Stomach (tissue), 9 donors: Measurements from ENCODE around the gene GNAO1. TPM values are rescaled to one million over a fixed set of nuclear protein-coding genes. Genes with fewer than 3 reads are reported as not detected.

ENCODE experiments used
- DNase-seq, 2 donors: peaks; one replicate each; pipeline versions ENCODE4 v3.0.0 to v3.0.0-alpha.2; 2013 to 2019
- H3K27ac ChIP-seq, 5 donors: fragments of 200-600 bp in 4 of 5; sonication (generic) in 4 of 5; one replicate each; pipeline ENCODE4 v1.5.1; 2013 to 2019; ENCODE audit warnings: mild to moderate bottlenecking in 1 of 5, moderate library complexity in 1 of 5
- H3K27me3 ChIP-seq, 3 donors: fragments of 200-600 bp; sonication (generic); one replicate each; pipeline ENCODE4 v1.5.1; 2017 to 2019; ENCODE audit warnings: mixed run types in 1 of 3
- H3K36me3 ChIP-seq, 4 donors: fragments of 200-600 bp; sonication (generic); 1 replicate in 3 of 4; 2 replicates in 1 of 4; pipeline ENCODE4 v1.5.1; 2016 to 2019
- H3K4me1 ChIP-seq, 4 donors: fragments of 200-600 bp; sonication (generic); one replicate each; pipeline ENCODE4 v1.5.1; 2016 to 2019
- H3K4me3 ChIP-seq, 4 donors: fragments of 200-600 bp; sonication (generic) in 3 of 4; one replicate each; pipeline ENCODE4 v1.5.1; 2016 to 2019; ENCODE audit warnings: mild to moderate bottlenecking in 1 of 4
- H3K9me3 ChIP-seq, 4 donors: fragments of 200-600 bp; sonication (generic); one replicate each; pipeline ENCODE4 v1.5.1; 2016 to 2019
- CTCF ChIP-seq, 7 experiments: fragments of 450-650 bp in 4 of 7; fragments of 200-600 bp in 3 of 7; sonication (generic) in 3 of 7; IDR thresholded peaks; one replicate each; pipeline ENCODE4 v1.5.1; 2016 to 2019; ENCODE audit warnings: antibody characterized with exemption in 7 of 7, control low read depth in 2 of 7, mild to moderate bottlenecking in 1 of 7
- EP300 ChIP-seq: sonication (generic); formaldehyde crosslinking; IDR thresholded peaks from one replicate; pipeline ENCODE4 v1.6.1; 2017; ENCODE audit warnings: antibody characterized with exemption
- POLR2A ChIP-seq, 4 donors: fragments of 450-650 bp; IDR thresholded peaks; one replicate each; pipeline ENCODE4 v1.6.1; 2016; ENCODE audit warnings: antibody characterized with exemption in 4 of 4, control low read depth in 2 of 4, mild to moderate bottlenecking in 1 of 4, moderate library complexity in 1 of 4
- POLR2AphosphoS5 ChIP-seq, 3 donors: sonication (generic); formaldehyde crosslinking; IDR thresholded peaks; one replicate each; pipeline ENCODE4 v1.6.1; 2016; ENCODE audit warnings: antibody characterized with exemption in 3 of 3
- WGBS, 5 donors: extraction: QIAGEN DNeasy Blood & Tissue Kit in 3 of 5; methylation state at CpG; one replicate each; pipeline versions ENCODE4 v1.1.5 to v1.1.7; 2013 to 2018; 5-methylcytosine and 5-hydroxymethylcytosine counted together
- intact Hi-C: fragments of 100-400 bp; cut with DNase I; formaldehyde crosslinking; loops from one replicate; pipeline ENCODE4 v1.15.1; 2023; ENCODE audit warnings: low total_unique reads
- polyA plus RNA-seq, 3 donors: library from polyadenylated mRNA; stranded (reverse); fragments of 200-250 nt; gene quantifications; one replicate each; pipeline ENCODE4 v1.2.3, GENCODE V29; 2013
- total RNA-seq, 5 donors: library from RNA; depleted of rRNA; stranded (reverse); fragments of >200 nt; gene quantifications; one replicate each; pipeline versions ENCODE4 v1.1.0 to v1.2.3, GENCODE V29; 2014 to 2016
- donor health status: healthy with polysubstance abuse.
- donor health status: Bipolar disorder and iron deficiency.
- donor health status: healthy.

Gene GNAO1
- total and polyA plus RNA-seq, 8 donors: 2.3 to 42.0 (median 4.7) TPM

GRCh38 chr16:56274369-56274768, 83.1 kb downstream of the GNAO1 start:
- DNase-seq: no peak
- 89 to 97% (median 95%) methylated on average over 4 of the region's 4 CpGs for WGBS, 5 donors
- Histone ChIP-seq H3K9me3 (no peaks in the 10 kb centered on the region), H3K36me3 (no peaks in the 10 kb centered on the region), H3K27ac (no peak overlapping the region), H3K4me1 (peaks cover 0 to 28% (median 13%) of the 10 kb centered on the region in 4 donors), H3K27me3 (no peaks in the 10 kb centered on the region), H3K4me3 (no peak overlapping the region)
- intact Hi-C loops: no loop called here
- TF ChIP-seq POLR2A (IDR thresholded peaks at IDR 0.05): no peak
- no peak for TF ChIP-seq EP300
- no peak for TF ChIP-seq CTCF (IDR thresholded peaks at IDR 0.05)

GRCh38 chr16:56275076-56275475, 83.8 kb downstream of the GNAO1 start:
- WGBS, 5 donors: 54 to 64% (median 59%) methylated on average over 4 of the region's 4 CpGs
- no peak for DNase-seq
- Histone ChIP-seq H3K27ac (no peak overlapping the region), H3K4me3 (no peak overlapping the region), H3K27me3 (no peaks in the 10 kb centered on the region), H3K9me3 (no peaks in the 10 kb centered on the region), H3K36me3 (peaks cover 0 to 3% (median 0%) of the 10 kb centered on the region in 4 donors), H3K4me1 (peaks cover 0 to 21% (median 9%) of the 10 kb centered on the region in 4 donors)
- intact Hi-C loops: no loop called here
- TF ChIP-seq EP300 (no peak), CTCF (IDR thresholded peaks at IDR 0.05) (no peak), POLR2A (IDR thresholded peaks at IDR 0.05) (no peak), POLR2AphosphoS5 (IDR thresholded peaks at IDR 0.05) (no peak)

GRCh38 chr16:56275801-56276200, 84.5 kb downstream of the GNAO1 start:
- Histone ChIP-seq H3K27me3 (no peaks in the 10 kb centered on the region), H3K36me3 (peaks cover 0 to 3% (median 0%) of the 10 kb centered on the region in 4 donors), H3K27ac (no peak overlapping the region), H3K9me3 (no peaks in the 10 kb centered on the region), H3K4me3 (no peak overlapping the region), H3K4me1 (peaks cover 0 to 15% (median 6%) of the 10 kb centered on the region in 4 donors)
- intact Hi-C loops: no loop called here
- 92 to 95% (median 94%) methylated on average over 9 of the region's 9 CpGs for WGBS, 5 donors
- DNase-seq: no peak
- TF ChIP-seq CTCF (IDR thresholded peaks at IDR 0.05) (no peak), POLR2A (IDR thresholded peaks at IDR 0.05) (no peak), POLR2AphosphoS5 (IDR thresholded peaks at IDR 0.05) (no peak), EP300 (no peak)

- Histone ChIP-seq H3K36me3 (peaks cover 0 to 3% (median 0%) of the 10 kb centered on the region in 4 donors), H3K4me1 (peaks cover 0 to 15% (median 5%) of the 10 kb centered on the region in 4 donors), H3K9me3 (no peaks in the 10 kb centered on the region), H3K27me3 (no peaks in the 10 kb centered on the region), H3K4me3 (no peak overlapping the region), H3K27ac (peak overlapping the region in 1 of 5 donors; percentile 41)
- 46 to 75% (median 67%) methylated on average over 5 of the region's 5 CpGs for WGBS, 5 donors
- TF ChIP-seq EP300 (no peak), POLR2AphosphoS5 (IDR thresholded peaks at IDR 0.05) (peak in 1 of 3 donors; percentile 32), POLR2A (IDR thresholded peaks at IDR 0.05) (no peak), CTCF (IDR thresholded peaks at IDR 0.05) (peak in 1 of 7 experiments; percentile 8)
- intact Hi-C loops: no loop called here
- DNase-seq: no peak
Observed at GRCh38 chr16:56277075-56277474, 85.8 kb downstream of the GNAO1 start.
